Erythroblast (primary cell): ENCODE results near the gene HERC3.

Experiments
- GATA1 ChIP-seq: IDR thresholded peaks from 2 replicates; pipeline ENCODE4 v1.6.1; 2011; ENCODE audit warnings: low read depth, mild to moderate bottlenecking, control low read depth, low read length, moderate library complexity
- POLR2A ChIP-seq: IDR thresholded peaks from 2 replicates; pipeline ENCODE4 v1.6.1; 2011; ENCODE audit warnings: mild to moderate bottlenecking, low read length

DNA sequence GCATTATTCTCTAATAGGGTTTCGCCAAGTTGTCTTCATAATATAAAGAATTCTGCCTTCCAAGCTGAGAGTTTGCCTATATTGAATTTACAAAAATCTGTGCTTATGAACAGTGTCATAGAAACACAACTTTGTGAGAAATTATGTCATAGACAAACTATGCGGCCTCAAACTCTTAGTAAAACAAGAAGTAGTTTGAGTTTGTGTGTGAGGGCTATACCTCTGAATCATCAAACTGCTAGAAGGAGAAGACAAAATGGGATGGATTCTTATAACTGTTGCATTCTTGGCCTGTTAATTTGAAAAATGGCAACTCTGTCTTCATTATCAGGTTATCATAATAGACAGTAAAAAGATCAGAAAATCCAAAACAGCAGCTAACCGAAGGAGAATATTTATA lies 151.4 kb downstream of the HERC3 start:
- TF ChIP-seq POLR2A (no peak), GATA1 (no peak)
